ENCODE results near the gene MEGF10.

DNA sequence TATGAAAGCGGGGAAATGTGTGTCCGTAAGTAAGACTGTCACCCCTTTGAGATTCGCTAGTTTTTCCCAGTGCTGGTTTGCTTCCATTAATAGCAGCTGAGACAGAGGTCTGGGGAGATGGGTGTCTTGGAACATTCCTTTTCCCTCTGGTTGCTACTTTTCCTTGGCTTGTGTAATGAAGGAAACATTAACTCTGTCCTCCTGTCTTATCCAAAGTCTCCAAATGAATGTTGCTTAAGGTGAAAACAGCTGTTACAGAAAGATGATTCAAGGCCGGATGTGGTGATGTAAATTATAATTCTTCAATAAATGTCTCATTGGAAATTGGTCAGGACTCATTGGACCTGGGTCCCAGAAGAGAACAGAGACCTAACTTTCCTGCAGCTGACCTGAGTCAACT is 50.0 kb downstream of the MEGF10 start:
- TF ChIP-seq POLR2A (IDR thresholded peaks at IDR 0.05; ENCODE audit: low read depth, low read length) (no peak), POLR2AphosphoS5 (IDR thresholded peaks at IDR 0.05; ENCODE audit: low read depth, low read length) (no peak), TAF1 (IDR thresholded peaks at IDR 0.05; ENCODE audit: borderline replicate concordance, low read depth, low read length) (no peak)

All from GM12892 (cell line).